ENCODE measurements around the gene EYA2.
A peak's percentile ranks its signal among the peaks of the same experiment; 100 is the strongest.

Gene EYA2, protein sequence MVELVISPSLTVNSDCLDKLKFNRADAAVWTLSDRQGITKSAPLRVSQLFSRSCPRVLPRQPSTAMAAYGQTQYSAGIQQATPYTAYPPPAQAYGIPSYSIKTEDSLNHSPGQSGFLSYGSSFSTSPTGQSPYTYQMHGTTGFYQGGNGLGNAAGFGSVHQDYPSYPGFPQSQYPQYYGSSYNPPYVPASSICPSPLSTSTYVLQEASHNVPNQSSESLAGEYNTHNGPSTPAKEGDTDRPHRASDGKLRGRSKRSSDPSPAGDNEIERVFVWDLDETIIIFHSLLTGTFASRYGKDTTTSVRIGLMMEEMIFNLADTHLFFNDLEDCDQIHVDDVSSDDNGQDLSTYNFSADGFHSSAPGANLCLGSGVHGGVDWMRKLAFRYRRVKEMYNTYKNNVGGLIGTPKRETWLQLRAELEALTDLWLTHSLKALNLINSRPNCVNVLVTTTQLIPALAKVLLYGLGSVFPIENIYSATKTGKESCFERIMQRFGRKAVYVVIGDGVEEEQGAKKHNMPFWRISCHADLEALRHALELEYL

DNA sequence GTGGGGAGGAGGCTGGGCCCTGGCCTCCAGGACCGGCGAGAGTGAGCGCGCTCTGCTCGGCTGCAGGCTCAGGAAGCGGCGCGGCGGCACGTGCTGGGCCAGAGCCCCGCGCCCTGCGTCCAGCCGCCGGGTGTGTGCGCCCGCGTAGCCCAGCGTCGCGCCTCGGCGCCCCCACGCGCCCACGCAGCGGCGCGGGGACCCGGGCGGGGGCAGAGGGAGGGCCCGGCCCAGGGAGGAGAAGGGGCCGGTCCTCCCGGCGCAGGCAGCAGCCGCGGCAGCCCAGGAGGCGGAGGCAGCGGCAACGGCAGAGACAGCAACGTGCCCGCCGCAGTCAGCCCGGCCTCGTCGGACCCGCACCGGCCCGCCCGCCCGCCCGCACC, at the start of gene EYA2:
Gene EYA2, plus strand, starts transcription at position 265 of the 380 bp plus-strand sequence. CDS start 95,168 bp downstream, outside the sequence.
- Histone ChIP-seq H3K9ac (ENCODE audit: low read depth, low read length) (peak within 1 kb of the TSS; percentile 65), H3K4me1 (ENCODE audit: insufficient read depth, low read length) (peaks cover 8% of the 10 kb centered on the region), H3K36me3 (ENCODE audit: insufficient read depth, low read length) (no peaks in the 10 kb centered on the region), H3K9me3 (ENCODE audit: control insufficient read depth, insufficient read depth, low read length) (no peaks in the 10 kb centered on the region)

DNA sequence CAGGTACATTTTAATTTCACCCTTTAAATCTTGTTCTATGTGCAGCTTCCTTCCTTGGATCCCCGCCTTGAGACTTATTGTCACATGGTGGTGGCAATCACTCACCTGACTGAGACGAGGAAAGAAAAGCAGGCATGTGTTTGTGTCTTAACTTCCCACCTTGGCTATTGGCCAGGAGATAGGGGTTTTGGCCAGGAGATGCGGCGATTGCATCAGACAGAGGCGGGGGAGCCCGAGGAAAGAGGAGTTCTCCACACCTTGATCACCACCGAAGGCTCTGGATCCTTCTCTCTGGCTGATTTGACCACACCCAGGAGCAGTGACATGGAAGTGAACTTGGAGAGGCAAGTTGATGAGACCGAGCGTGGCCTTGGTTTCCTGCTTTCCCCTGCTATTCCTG, 49.7 kb upstream of the EYA2 start:
- H3K9ac ChIP-seq (ENCODE audit: low read depth, low read length): no peak overlapping the region
- no peaks in the 10 kb centered on the region; the same call in 1 of the 2 replicates for H3K9me3 ChIP-seq (ENCODE audit: control insufficient read depth, insufficient read depth, low read length)
- H3K4me1 ChIP-seq (ENCODE audit: insufficient read depth, low read length): no peaks in the 10 kb centered on the region
- no peaks in the 10 kb centered on the region for H3K36me3 ChIP-seq (ENCODE audit: insufficient read depth, low read length)

DNA sequence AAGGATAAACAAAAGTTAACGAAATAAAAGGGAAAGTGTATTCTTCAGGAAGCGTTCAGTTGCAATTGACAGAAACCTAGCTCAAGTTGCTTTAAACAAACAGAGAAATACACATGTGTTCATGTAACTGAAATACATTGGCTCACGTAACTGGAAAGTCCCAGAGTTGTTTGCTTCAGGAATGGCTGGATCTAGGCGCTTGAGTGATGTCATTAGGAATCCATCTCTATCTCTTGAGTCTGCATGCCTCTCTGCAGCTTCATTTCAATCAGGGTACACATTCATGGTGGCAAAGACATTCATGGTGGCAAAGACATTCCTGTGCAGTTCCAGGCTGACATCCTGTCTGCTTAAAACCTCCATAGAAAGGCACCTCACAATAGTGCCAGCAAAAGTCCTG, 45.4 kb upstream of the EYA2 start:
- Histone ChIP-seq H3K4me1 (ENCODE audit: insufficient read depth, low read length) (no peaks in the 10 kb centered on the region), H3K36me3 (ENCODE audit: insufficient read depth, low read length) (no peaks in the 10 kb centered on the region), H3K9ac (ENCODE audit: low read depth, low read length) (no peak overlapping the region), H3K9me3 (ENCODE audit: control insufficient read depth, insufficient read depth, low read length) (no peaks in the 10 kb centered on the region; the same call in 1 of the 2 replicates)

DNA sequence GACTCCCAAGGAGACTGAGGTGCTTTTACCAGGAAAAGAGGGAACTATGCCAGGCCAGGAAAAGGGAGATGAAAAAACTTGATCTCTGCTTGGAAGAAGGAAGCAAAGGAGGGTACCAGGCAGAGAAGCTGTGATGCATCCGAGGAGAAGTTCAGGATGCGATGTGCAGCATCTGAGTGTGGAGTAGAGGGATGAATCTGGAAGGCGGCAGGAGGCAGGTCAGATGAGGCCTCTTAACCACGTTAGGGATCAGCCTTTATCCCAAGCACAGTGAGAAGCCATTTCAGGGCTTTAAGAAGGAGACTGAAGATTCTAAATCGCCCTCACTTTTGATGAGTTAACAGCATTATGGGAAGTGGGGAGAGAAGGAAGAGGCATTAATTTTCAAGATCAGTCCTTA, 44.9 kb upstream of the EYA2 start:
- peaks cover 1% of the 10 kb centered on the region; the same call in 1 of the 2 replicates for H3K9me3 ChIP-seq (ENCODE audit: control insufficient read depth, insufficient read depth, low read length)
- H3K9ac ChIP-seq (ENCODE audit: low read depth, low read length): no peak overlapping the region
- no peaks in the 10 kb centered on the region for H3K36me3 ChIP-seq (ENCODE audit: insufficient read depth, low read length)
- no peaks in the 10 kb centered on the region for H3K4me1 ChIP-seq (ENCODE audit: insufficient read depth, low read length)

DNA sequence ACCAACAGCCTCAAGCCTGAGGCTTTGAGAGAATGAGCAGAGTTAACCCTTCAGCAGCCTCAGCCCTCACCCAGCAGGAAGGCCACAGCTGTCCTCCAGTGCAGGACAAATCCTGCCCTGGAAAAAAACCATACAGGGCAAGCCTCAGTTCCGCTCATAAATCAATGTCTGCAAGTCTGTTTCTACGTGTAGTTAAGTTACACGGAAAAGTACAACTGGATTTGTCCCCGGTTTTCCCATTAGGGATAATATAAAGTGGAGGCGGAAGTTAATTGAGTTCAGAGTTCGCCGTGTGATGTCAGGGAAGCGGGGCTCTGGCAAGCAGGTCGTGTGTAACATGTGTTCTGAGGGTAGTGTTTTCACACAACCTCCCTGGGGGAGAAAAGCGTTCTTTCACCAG, 44.2 kb upstream of the EYA2 start:
- no peaks in the 10 kb centered on the region for H3K36me3 ChIP-seq (ENCODE audit: insufficient read depth, low read length)
- H3K9ac ChIP-seq (ENCODE audit: low read depth, low read length): no peak overlapping the region

DNA sequence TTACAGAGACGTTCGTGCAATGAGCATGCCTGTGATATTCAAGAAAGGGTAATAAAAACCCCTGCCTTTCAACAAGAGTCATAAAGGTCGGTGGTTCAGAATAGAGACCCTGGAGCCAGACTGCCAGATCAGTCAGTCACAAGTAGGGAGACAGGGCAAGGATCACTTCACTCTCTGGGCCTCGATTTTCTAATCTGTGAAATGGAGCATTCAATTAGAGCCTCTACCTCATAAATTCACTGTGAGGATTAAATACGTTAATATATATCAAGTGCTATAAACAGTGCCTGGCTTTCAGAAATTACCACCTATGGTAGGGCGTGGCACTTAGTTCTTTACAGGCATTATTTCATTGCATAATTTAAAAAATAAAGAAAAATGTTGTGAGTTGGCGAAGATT, 43.7 kb upstream of the EYA2 start:
- Histone ChIP-seq H3K4me1 (ENCODE audit: insufficient read depth, low read length) (no peaks in the 10 kb centered on the region), H3K9me3 (ENCODE audit: control insufficient read depth, insufficient read depth, low read length) (0 out of 2 replicates have a peak, but pooled peaks cover 3% of the 10 kb centered on the region), H3K9ac (ENCODE audit: low read depth, low read length) (no peak overlapping the region), H3K36me3 (ENCODE audit: insufficient read depth, low read length) (no peaks in the 10 kb centered on the region)

More for the DNA sequence above, 44.2 kb upstream of the EYA2 start:
- Histone ChIP-seq H3K9me3 (ENCODE audit: control insufficient read depth, insufficient read depth, low read length) (0 out of 2 replicates have a peak, but pooled peaks cover 3% of the 10 kb centered on the region), H3K4me1 (ENCODE audit: insufficient read depth, low read length) (no peaks in the 10 kb centered on the region)

DNA sequence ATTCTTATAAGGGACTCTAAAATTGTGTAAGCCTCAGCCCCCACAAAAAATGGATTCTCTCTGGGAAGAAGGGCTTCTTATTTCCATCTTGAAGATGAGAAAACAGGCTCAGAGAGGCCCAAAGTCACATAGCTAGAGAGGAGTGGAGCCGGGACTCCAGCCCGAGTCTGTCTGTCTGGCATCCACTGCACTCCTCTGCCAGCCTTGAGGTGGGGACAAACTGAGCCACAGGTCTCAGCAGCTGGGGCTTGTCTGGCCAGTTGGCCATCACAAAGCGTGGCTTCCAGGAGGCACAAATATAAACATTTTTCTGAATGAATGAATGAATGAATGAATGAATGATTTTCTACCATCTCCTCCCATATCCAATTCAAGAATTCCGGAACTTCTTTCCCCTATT, 42.9 kb upstream of the EYA2 start:
- H3K4me1 ChIP-seq (ENCODE audit: insufficient read depth, low read length): no peaks in the 10 kb centered on the region
- H3K9ac ChIP-seq (ENCODE audit: low read depth, low read length): no peak overlapping the region
- no peaks in the 10 kb centered on the region for H3K36me3 ChIP-seq (ENCODE audit: insufficient read depth, low read length)
- 0 out of 2 replicates have a peak, but pooled peaks cover 3% of the 10 kb centered on the region for H3K9me3 ChIP-seq (ENCODE audit: control insufficient read depth, insufficient read depth, low read length)

DNA sequence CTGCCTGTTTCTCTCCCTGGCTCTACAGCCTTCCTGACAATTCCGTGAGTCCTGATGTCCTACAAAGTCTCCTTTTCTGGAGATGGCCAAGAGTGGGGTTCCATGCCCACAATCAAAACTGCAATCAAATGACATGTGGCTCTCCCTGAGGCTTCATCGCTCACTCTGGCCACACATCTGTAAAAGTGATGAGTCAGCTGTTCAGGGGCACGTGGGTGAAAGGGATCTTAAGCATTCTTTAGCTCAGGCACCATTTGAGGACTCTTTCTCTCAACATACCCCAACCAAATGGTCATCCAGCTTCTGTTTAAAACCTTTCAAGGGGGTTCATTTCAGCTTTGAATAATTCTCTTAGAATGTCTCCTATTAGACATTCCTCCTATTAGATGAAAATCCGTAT, 42.3 kb upstream of the EYA2 start:
- 0 out of 2 replicates have a peak, but pooled peaks cover 3% of the 10 kb centered on the region for H3K9me3 ChIP-seq (ENCODE audit: control insufficient read depth, insufficient read depth, low read length)
- no peak overlapping the region for H3K9ac ChIP-seq (ENCODE audit: low read depth, low read length)
- H3K4me1 ChIP-seq (ENCODE audit: insufficient read depth, low read length): no peaks in the 10 kb centered on the region
- H3K36me3 ChIP-seq (ENCODE audit: insufficient read depth, low read length): no peaks in the 10 kb centered on the region

DNA sequence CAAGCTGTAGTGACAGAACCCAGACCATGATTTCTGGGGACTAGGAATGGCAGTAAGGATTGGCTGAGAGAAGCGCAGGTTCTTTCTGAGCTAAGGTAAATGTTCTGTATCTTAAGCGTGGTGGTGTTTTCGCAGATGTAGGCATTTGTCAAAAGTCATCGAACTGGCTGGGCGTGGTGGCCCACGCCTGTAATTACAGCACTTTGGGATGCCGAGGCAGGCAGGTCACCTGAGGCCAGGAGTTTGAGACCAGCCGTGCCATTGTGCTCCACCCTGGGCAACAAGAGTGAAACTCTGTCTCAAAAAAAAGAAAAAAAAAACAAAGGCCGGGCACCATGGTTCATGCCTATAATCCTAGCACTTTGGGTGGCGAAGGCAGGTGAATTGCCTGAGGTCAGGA, 40.7 kb upstream of the EYA2 start:
- Histone ChIP-seq H3K9me3 (ENCODE audit: control insufficient read depth, insufficient read depth, low read length) (0 out of 2 replicates have a peak, but pooled peaks cover 3% of the 10 kb centered on the region), H3K9ac (ENCODE audit: low read depth, low read length) (no peak overlapping the region), H3K36me3 (ENCODE audit: insufficient read depth, low read length) (no peaks in the 10 kb centered on the region), H3K4me1 (ENCODE audit: insufficient read depth, low read length) (no peaks in the 10 kb centered on the region)

DNA sequence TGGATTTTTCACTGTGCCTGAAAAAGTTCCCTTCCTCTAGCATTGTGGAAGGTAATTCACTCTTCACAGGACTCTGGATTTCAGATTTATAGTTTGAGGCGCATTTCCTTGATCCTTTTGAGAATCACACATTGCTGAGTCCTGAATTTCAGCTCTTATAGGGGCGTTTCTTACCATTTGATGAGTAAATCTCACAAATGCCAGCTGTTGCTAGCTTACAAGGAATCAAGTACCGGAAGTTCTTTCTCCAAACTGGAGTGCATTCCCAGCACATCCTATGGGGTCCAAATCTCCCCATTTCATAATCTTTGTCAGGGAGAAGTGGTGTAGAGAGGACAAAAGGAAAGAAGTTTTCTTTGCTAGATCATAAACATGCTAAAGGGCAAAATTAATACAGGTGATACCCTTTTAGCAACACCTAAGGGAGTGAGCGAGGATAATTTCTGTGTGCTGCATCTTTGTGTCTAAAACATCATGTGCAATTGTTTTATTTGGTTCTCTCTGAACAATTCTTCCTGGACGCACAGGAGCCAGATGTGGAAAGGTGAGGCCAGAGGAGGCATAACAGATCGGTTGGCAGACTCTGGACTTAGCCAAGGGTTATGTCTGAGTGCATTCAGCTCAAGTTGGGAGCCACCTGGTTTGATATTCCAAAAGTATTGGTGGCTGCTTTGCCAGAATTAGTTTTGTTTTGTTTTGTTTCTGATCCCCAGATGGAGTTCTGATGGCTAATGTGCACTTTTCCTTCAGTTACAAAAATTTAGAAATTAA, 37.4 kb upstream of the EYA2 start:
- Histone ChIP-seq H3K9ac (ENCODE audit: low read depth, low read length) (no peak overlapping the region), H3K4me1 (ENCODE audit: insufficient read depth, low read length) (no peaks in the 10 kb centered on the region), H3K9me3 (ENCODE audit: control insufficient read depth, insufficient read depth, low read length) (0 out of 2 replicates have a peak, but pooled peaks cover 3% of the 10 kb centered on the region), H3K36me3 (ENCODE audit: insufficient read depth, low read length) (no peaks in the 10 kb centered on the region)

DNA sequence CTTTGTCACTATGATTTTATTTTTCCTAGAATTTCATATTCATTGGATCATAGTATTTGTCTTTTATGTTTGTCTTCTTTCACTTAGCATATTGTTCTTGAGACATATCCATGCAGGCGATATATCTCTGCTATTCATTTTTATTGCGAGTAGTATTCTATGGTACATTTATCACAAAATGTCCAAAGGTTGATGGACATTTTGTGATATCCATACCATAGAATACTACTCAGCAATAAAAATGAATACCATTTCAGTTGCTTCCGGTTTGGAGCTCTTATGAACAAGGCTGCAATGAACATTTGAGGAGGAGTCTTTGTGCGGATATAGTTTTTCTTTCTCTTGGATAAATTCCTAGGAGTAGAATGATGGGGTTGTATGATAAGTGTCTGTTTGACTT, 28.8 kb upstream of the EYA2 start:
- Histone ChIP-seq H3K9ac (ENCODE audit: low read depth, low read length) (no peak overlapping the region), H3K4me1 (ENCODE audit: insufficient read depth, low read length) (no peaks in the 10 kb centered on the region), H3K9me3 (ENCODE audit: control insufficient read depth, insufficient read depth, low read length) (no peaks in the 10 kb centered on the region; the same call in 1 of the 2 replicates), H3K36me3 (ENCODE audit: insufficient read depth, low read length) (no peaks in the 10 kb centered on the region)

DNA sequence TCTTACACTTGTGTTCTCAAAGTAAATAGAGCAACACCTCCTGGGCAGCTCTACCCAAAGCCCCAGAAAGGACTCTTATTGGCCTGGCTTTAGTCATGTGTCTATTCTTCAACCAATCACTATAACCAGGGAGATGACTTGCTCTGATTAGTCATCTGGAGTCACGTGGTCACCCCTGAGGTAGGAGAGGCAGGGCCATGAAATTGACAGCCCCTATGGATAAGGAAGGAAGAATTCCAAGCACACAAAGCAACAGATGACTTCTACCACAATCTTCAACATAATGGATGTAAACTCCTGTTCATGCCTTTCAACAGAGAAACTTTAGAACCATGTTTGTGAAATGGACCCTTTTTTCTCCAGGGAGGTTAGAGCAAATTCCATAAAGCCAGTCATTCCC, 24.6 kb upstream of the EYA2 start:
- H3K9me3 ChIP-seq (ENCODE audit: control insufficient read depth, insufficient read depth, low read length): no peaks in the 10 kb centered on the region; the same call in 1 of the 2 replicates
- H3K4me1 ChIP-seq (ENCODE audit: insufficient read depth, low read length): no peaks in the 10 kb centered on the region
- no peaks in the 10 kb centered on the region for H3K36me3 ChIP-seq (ENCODE audit: insufficient read depth, low read length)
- no peak overlapping the region for H3K9ac ChIP-seq (ENCODE audit: low read depth, low read length)

DNA sequence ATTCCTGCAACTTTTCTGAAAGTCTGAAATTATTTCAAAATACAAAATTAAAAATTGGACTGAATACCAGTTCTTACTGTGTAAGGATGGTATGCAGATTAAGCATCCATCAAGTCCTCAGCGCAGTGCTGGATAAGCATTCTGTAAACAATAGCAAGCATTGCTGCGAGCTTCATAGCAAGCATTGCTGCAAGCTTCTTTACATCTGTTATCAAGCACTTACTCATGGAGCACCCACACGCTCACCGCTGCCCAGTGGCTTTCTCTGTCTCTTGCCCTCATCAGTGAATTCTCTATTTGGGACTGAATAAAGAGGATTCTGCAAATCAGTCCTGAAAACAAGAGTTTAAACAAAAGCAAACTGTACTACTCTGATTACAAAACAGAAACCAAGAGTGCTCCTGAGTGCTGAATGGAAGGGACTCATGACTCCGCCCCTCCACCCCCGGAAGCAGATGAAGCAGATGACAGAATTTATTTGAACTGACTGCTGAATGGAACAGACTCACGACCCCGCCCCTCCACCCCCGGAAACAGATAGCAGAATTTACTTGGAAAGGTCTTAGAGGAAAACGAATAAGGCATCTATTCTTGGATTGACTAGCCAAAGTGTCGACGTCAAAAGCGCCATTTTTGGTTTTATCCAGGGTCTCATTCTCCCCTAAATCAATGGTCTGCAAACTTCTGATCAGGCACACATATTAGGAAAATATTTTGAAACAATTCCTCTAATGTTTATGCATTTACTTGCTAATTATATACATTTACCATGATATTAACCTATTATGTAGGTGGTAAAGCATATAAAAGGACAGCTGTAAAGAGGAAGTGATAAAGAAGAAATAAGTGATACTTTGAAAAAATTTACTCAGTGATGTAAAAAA, 22.1 kb upstream of the EYA2 start:
- no peaks in the 10 kb centered on the region; the same call in 1 of the 2 replicates for H3K4me1 ChIP-seq (ENCODE audit: insufficient read depth, low read length)
- no peaks in the 10 kb centered on the region; the same call in 1 of the 2 replicates for H3K9me3 ChIP-seq (ENCODE audit: control insufficient read depth, insufficient read depth, low read length)
- H3K9ac ChIP-seq (ENCODE audit: low read depth, low read length): no peak overlapping the region
- no peaks in the 10 kb centered on the region for H3K36me3 ChIP-seq (ENCODE audit: insufficient read depth, low read length)

DNA sequence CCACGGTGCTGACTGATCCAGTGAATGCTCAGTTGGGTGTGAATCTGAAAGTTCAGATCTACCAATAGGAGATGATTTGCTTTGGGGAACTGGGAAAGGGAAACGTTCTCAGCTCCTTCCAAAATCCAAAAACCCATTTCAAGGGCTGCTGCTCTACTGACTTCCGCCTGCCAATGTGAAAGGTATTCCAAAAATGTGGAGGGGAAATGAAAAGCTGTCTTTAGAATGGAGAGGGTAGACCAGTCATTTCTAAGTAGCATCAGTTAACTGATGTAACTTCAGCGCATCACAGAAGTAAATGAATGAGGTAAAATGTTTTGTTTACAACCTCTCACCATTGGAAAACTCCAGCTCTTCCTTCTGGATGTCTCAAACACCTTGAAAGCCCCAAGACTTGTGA, 19.6 kb upstream of the EYA2 start:
- Histone ChIP-seq H3K9ac (ENCODE audit: low read depth, low read length) (no peak overlapping the region), H3K9me3 (ENCODE audit: control insufficient read depth, insufficient read depth, low read length) (no peaks in the 10 kb centered on the region; the same call in 1 of the 2 replicates), H3K4me1 (ENCODE audit: insufficient read depth, low read length) (no peaks in the 10 kb centered on the region; the same call in 1 of the 2 replicates), H3K36me3 (ENCODE audit: insufficient read depth, low read length) (no peaks in the 10 kb centered on the region)
